Mesothelial cell of epicardium (in vitro differentiated cells): ENCODE measurements around the gene KCNJ16. TPM values are rescaled to one million over a fixed set of nuclear protein-coding genes. Genes with fewer than 3 reads are reported as not detected.
A peak's percentile ranks its signal among the peaks of the same experiment; 100 is the strongest.

ENCODE experiments used
- DNase-seq, 2 experiments: peaks; one replicate each; pipeline ENCODE4 v3.0.0; 2021; ENCODE audit warnings: low spot score in 2 of 2; ENCODE audit not compliant: unreplicated experiment in 2 of 2
- H3K27ac Mint-ChIP-seq: 2 replicates; pipeline ENCODE4 v1.8.0; 2021; ENCODE audit warnings: mixed read lengths
- H3K27me3 Mint-ChIP-seq: 2 replicates; pipeline ENCODE4 v1.8.0; 2021; ENCODE audit warnings: low read depth, mixed read lengths
- H3K36me3 Mint-ChIP-seq: 2 replicates; pipeline ENCODE4 v1.8.0; 2021; ENCODE audit warnings: mixed read lengths
- H3K4me1 Mint-ChIP-seq: 2 replicates; pipeline ENCODE4 v1.8.0; 2021; ENCODE audit warnings: mixed read lengths
- H3K4me3 Mint-ChIP-seq: 2 replicates; pipeline ENCODE4 v1.8.0; 2021; ENCODE audit warnings: mild to moderate bottlenecking, moderate library complexity, mixed read lengths
- H3K9me3 Mint-ChIP-seq: 2 replicates; pipeline ENCODE4 v1.8.0; 2021; ENCODE audit warnings: mixed read lengths
- CTCF ChIP-seq: fragments of 200-600 bp; sonication (generic); IDR thresholded peaks from one replicate; pipeline ENCODE4 v1.5.0; 2021; ENCODE audit warnings: antibody characterized with exemption; ENCODE audit not compliant: unreplicated experiment
- total RNA-seq: library from RNA; stranded (reverse); gene quantifications from 3 replicates; pipeline ENCODE4 v1.2.1, GENCODE V29; 2021

The KCNJ16 gene
- total RNA-seq, 1 donor from 2014 or later, result 0.18 TPM

- no peak for DNase-seq
- Mint-ChIP-seq H3K36me3 (no peaks in the 10 kb centered on the region), H3K9me3 (no peaks in the 10 kb centered on the region), H3K27ac (peak overlapping the region; percentile 14), H3K27me3 (no peaks in the 10 kb centered on the region), H3K4me1 (peaks cover 41% of the 10 kb centered on the region), H3K4me3 (no peak overlapping the region)
- TF ChIP-seq CTCF, result no peak
These were observed 18.1 kb downstream of the KCNJ16 start for GRCh38 chr17:70093163-70093562.

DNA sequence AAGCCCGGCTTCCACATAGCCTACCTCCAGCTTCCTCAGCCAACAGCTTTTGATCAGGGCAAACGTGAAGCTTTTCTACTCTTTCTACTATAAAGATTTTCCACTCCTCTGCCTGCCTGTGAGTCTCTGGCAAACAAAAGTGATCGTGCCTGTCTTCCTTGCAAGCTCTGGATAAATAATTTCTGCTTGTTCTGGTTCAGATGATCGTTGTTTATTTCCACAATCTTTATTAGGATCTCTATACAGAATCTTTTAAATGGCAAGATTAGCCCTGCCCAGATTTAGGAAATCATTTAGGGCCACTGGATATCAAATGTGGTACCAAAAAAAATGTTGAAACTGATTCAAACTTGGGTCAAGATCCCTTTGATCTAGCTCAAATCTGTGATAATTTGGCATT lies 20.4 kb downstream of the KCNJ16 start:
- no peak for DNase-seq
- no peak overlapping the region for H3K4me3 Mint-ChIP-seq
- no peak for TF ChIP-seq CTCF
- peaks cover 26% of the 10 kb centered on the region for H3K4me1 Mint-ChIP-seq
- H3K27me3 Mint-ChIP-seq, result no peaks in the 10 kb centered on the region
- no peaks in the 10 kb centered on the region for H3K36me3 Mint-ChIP-seq
- no peak overlapping the region for H3K27ac Mint-ChIP-seq
- H3K9me3 Mint-ChIP-seq, result no peaks in the 10 kb centered on the region

DNA sequence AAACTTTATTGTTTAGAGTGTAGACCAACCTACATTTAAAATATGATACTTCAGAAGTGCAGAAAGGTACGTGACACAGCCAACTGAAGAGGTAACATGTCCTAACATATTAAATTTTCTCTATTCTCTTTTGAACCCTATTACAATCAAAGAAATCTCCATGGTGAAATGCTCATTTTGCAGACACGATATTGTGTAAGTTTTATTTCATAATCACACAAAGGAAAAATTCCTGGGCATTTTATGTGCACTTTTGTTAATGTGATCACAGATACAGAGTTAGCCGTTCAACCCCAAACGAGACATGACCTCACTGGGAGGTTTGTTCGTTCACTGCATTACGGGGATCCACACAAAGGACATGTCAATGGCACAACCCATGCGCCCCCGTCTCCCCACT lies 21.8 kb downstream of the KCNJ16 start:
- no peak overlapping the region for H3K4me3 Mint-ChIP-seq
- H3K36me3 Mint-ChIP-seq, result no peaks in the 10 kb centered on the region
- H3K9me3 Mint-ChIP-seq, result no peaks in the 10 kb centered on the region

GRCh38 chr17:70098030-70098429 lies 23.0 kb downstream of the KCNJ16 start:
- Mint-ChIP-seq H3K4me1 (peaks cover 8% of the 10 kb centered on the region), H3K27me3 (no peaks in the 10 kb centered on the region), H3K4me3 (no peak overlapping the region), H3K27ac (no peak overlapping the region), H3K36me3 (no peaks in the 10 kb centered on the region), H3K9me3 (no peaks in the 10 kb centered on the region)
- DNase-seq, result no peak
- no peak for TF ChIP-seq CTCF

More for the DNA sequence above, 21.8 kb downstream of the KCNJ16 start:
- Mint-ChIP-seq H3K27me3 (no peaks in the 10 kb centered on the region), H3K4me1 (peaks cover 17% of the 10 kb centered on the region), H3K27ac (no peak overlapping the region)
- TF ChIP-seq CTCF, result no peak
- no peak for DNase-seq

- Mint-ChIP-seq H3K4me1 (no peaks in the 10 kb centered on the region), H3K9me3 (no peaks in the 10 kb centered on the region), H3K27ac (no peak overlapping the region), H3K4me3 (no peak overlapping the region), H3K27me3 (no peaks in the 10 kb centered on the region), H3K36me3 (no peaks in the 10 kb centered on the region)
- DNase-seq, result no peak
- TF ChIP-seq CTCF, result no peak
These were observed 24.3 kb downstream of the KCNJ16 start for GRCh38 chr17:70099294-70099693.

- Mint-ChIP-seq H3K36me3 (no peaks in the 10 kb centered on the region), H3K9me3 (no peaks in the 10 kb centered on the region), H3K4me1 (peaks cover 3% of the 10 kb centered on the region), H3K4me3 (no peak overlapping the region), H3K27me3 (no peaks in the 10 kb centered on the region), H3K27ac (no peak overlapping the region)
- no peak for TF ChIP-seq CTCF
- no peak for DNase-seq
These were observed 24.9 kb downstream of the KCNJ16 start for GRCh38 chr17:70099884-70100283.
